Stomach (tissue), 9 donors: Measurements from ENCODE around the gene CALN1. TPM values are rescaled to one million over a fixed set of nuclear protein-coding genes. Genes with fewer than 3 reads are reported as not detected.

Experiments used
- DNase-seq, 2 donors: peaks; one replicate each; pipeline versions ENCODE4 v3.0.0 to v3.0.0-alpha.2; 2013 to 2019
- H3K27ac ChIP-seq, 5 donors: fragments of 200-600 bp in 4 of 5; sonication (generic) in 4 of 5; one replicate each; pipeline ENCODE4 v1.5.1; 2013 to 2019; ENCODE audit warnings: mild to moderate bottlenecking in 1 of 5, moderate library complexity in 1 of 5
- H3K27me3 ChIP-seq, 3 donors: fragments of 200-600 bp; sonication (generic); one replicate each; pipeline ENCODE4 v1.5.1; 2017 to 2019; ENCODE audit warnings: mixed run types in 1 of 3
- H3K36me3 ChIP-seq, 4 donors: fragments of 200-600 bp; sonication (generic); 1 replicate in 3 of 4; 2 replicates in 1 of 4; pipeline ENCODE4 v1.5.1; 2016 to 2019
- H3K4me1 ChIP-seq, 4 donors: fragments of 200-600 bp; sonication (generic); one replicate each; pipeline ENCODE4 v1.5.1; 2016 to 2019
- H3K4me3 ChIP-seq, 4 donors: fragments of 200-600 bp; sonication (generic) in 3 of 4; one replicate each; pipeline ENCODE4 v1.5.1; 2016 to 2019; ENCODE audit warnings: mild to moderate bottlenecking in 1 of 4
- H3K9me3 ChIP-seq, 4 donors: fragments of 200-600 bp; sonication (generic); one replicate each; pipeline ENCODE4 v1.5.1; 2016 to 2019
- EP300 ChIP-seq: sonication (generic); formaldehyde crosslinking; IDR thresholded peaks from one replicate; pipeline ENCODE4 v1.6.1; 2017; ENCODE audit warnings: antibody characterized with exemption
- POLR2A ChIP-seq, 4 donors: fragments of 450-650 bp; IDR thresholded peaks; one replicate each; pipeline ENCODE4 v1.6.1; 2016; ENCODE audit warnings: antibody characterized with exemption in 4 of 4, control low read depth in 2 of 4, mild to moderate bottlenecking in 1 of 4, moderate library complexity in 1 of 4
- POLR2AphosphoS5 ChIP-seq, 3 donors: sonication (generic); formaldehyde crosslinking; IDR thresholded peaks; one replicate each; pipeline ENCODE4 v1.6.1; 2016; ENCODE audit warnings: antibody characterized with exemption in 3 of 3
- WGBS, 5 donors: extraction: QIAGEN DNeasy Blood & Tissue Kit in 3 of 5; methylation state at CpG; one replicate each; pipeline versions ENCODE4 v1.1.5 to v1.1.7; 2013 to 2018; 5-methylcytosine and 5-hydroxymethylcytosine counted together
- intact Hi-C: fragments of 100-400 bp; cut with DNase I; formaldehyde crosslinking; loops from one replicate; pipeline ENCODE4 v1.15.1; 2023; ENCODE audit warnings: low total_unique reads
- polyA plus RNA-seq, 3 donors: library from polyadenylated mRNA; stranded (reverse); fragments of 200-250 nt; gene quantifications; one replicate each; pipeline ENCODE4 v1.2.3, GENCODE V29; 2013
- total RNA-seq, 5 donors: library from RNA; depleted of rRNA; stranded (reverse); fragments of >200 nt; gene quantifications; one replicate each; pipeline versions ENCODE4 v1.1.0 to v1.2.3, GENCODE V29; 2014 to 2016
- TF ChIP-seq, protein P1 (sequence below), 7 experiments: fragments of 450-650 bp in 4 of 7; fragments of 200-600 bp in 3 of 7; sonication (generic) in 3 of 7; IDR thresholded peaks; one replicate each; pipeline ENCODE4 v1.5.1; 2016 to 2019; ENCODE audit warnings: antibody characterized with exemption in 7 of 7, control low read depth in 2 of 7, mild to moderate bottlenecking in 1 of 7
- donor health status: healthy with polysubstance abuse.
- donor health status: Bipolar disorder and iron deficiency.
- donor health status: healthy.

Gene CALN1
- total and polyA plus RNA-seq, 8 donors: under 0.01 to 51.9 (median 0.37) TPM; not detected in 5

DNA sequence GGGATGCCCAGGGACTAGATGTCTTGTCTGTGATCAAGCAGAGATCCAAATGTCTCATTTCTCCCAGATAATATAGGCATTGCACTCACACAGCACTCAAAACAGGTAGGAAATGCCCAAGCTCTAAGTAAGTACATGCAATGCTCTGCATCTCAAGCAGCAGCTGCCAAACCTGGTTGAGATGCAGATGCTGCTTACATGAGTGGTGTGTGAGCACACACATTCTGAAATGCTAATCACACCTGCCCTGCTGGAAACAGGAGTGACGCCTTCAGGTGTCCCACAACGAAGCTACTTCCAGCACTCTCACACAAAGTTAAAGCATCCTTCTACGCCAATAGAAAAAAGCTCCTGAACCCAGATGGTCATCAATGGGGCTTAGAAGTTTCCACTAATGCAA is 132.9 kb downstream of the CALN1 start:
- Histone ChIP-seq H3K4me3 (no peak overlapping the region), H3K9me3 (peaks cover 0 to 31% (median 23%) of the 10 kb centered on the region in 4 donors), H3K4me1 (no peaks in the 10 kb centered on the region), H3K27ac (no peak overlapping the region), H3K36me3 (no peaks in the 10 kb centered on the region), H3K27me3 (no peaks in the 10 kb centered on the region)
- TF ChIP-seq EP300: no peak
- intact Hi-C loops: no loop called here
- no peak for DNase-seq
- WGBS, 5 donors: 63 to 73% (median 68%) methylated on average over 3 of the region's 3 CpGs

DNA sequence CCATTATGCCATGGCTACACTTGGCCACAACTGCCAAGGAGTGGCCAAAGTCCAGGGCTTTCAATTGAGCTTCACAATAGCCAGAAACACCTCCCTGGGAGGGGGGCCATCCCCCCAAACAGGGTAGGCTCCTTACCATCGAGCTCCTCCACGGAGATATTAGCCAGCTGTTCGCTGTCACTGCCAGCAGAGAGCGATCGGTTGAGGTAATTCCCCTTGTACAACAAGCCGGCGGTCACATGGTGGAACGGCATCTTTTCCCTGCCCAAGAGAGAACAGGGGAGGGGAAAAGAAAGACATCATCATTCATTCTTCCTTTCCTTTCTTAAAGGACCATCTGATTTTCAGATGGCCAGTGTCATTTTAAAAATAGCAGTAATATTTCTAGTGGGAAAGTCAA is 133.6 kb downstream of the CALN1 start:
- no peak for DNase-seq
- Histone ChIP-seq H3K4me1 (no peaks in the 10 kb centered on the region), H3K9me3 (peaks cover 0 to 24% (median 21%) of the 10 kb centered on the region in 4 donors), H3K36me3 (no peaks in the 10 kb centered on the region), H3K27ac (no peak overlapping the region), H3K4me3 (no peak overlapping the region), H3K27me3 (no peaks in the 10 kb centered on the region)
- intact Hi-C loops: no loop called here
- TF ChIP-seq EP300 (no peak), POLR2AphosphoS5 (IDR thresholded peaks at IDR 0.05) (no peak), POLR2A (IDR thresholded peaks at IDR 0.05) (no peak)
- TF ChIP-seq, protein P1, sequence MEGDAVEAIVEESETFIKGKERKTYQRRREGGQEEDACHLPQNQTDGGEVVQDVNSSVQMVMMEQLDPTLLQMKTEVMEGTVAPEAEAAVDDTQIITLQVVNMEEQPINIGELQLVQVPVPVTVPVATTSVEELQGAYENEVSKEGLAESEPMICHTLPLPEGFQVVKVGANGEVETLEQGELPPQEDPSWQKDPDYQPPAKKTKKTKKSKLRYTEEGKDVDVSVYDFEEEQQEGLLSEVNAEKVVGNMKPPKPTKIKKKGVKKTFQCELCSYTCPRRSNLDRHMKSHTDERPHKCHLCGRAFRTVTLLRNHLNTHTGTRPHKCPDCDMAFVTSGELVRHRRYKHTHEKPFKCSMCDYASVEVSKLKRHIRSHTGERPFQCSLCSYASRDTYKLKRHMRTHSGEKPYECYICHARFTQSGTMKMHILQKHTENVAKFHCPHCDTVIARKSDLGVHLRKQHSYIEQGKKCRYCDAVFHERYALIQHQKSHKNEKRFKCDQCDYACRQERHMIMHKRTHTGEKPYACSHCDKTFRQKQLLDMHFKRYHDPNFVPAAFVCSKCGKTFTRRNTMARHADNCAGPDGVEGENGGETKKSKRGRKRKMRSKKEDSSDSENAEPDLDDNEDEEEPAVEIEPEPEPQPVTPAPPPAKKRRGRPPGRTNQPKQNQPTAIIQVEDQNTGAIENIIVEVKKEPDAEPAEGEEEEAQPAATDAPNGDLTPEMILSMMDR (IDR thresholded peaks at IDR 0.05): no peak
- 56 to 74% (median 69%) methylated on average over 3 to 8 of the region's 8 CpGs for WGBS, 5 donors

GRCh38 chr7:72275382-72276070 is 136.6 kb downstream of the CALN1 start:
- intact Hi-C loops: no loop called here
- WGBS, 5 donors: 76 to 89% (median 83%) methylated on average over 7 of the region's 7 CpGs
- Histone ChIP-seq H3K36me3 (no peaks in the 10 kb centered on the region), H3K27ac (no peak overlapping the region), H3K4me1 (no peaks in the 10 kb centered on the region), H3K9me3 (peaks cover 0 to 28% (median 23%) of the 10 kb centered on the region in 4 donors), H3K27me3 (no peaks in the 10 kb centered on the region), H3K4me3 (no peak overlapping the region)
- TF ChIP-seq POLR2AphosphoS5 (IDR thresholded peaks at IDR 0.05) (no peak), EP300 (no peak), POLR2A (IDR thresholded peaks at IDR 0.05) (no peak)
- TF ChIP-seq, protein P1 (IDR thresholded peaks at IDR 0.05): no peak
- DNase-seq: no peak

- Histone ChIP-seq H3K36me3 (no peaks in the 10 kb centered on the region), H3K4me1 (no peaks in the 10 kb centered on the region), H3K27ac (no peak overlapping the region), H3K27me3 (no peaks in the 10 kb centered on the region), H3K9me3 (peaks cover 0 to 35% (median 24%) of the 10 kb centered on the region in 4 donors), H3K4me3 (no peak overlapping the region)
- no peak for DNase-seq
- WGBS, 5 donors: 88 to 96% (median 94%) methylated on average over 6 of the region's 6 CpGs
- no peak for TF ChIP-seq POLR2A (IDR thresholded peaks at IDR 0.05)
- no peak for TF ChIP-seq POLR2AphosphoS5 (IDR thresholded peaks at IDR 0.05)
- no peak for TF ChIP-seq EP300
- TF ChIP-seq, protein P1 (IDR thresholded peaks at IDR 0.05): no peak
- intact Hi-C loops: no loop called here
Observed at GRCh38 chr7:72272479-72272878, 139.7 kb downstream of the CALN1 start.

DNA sequence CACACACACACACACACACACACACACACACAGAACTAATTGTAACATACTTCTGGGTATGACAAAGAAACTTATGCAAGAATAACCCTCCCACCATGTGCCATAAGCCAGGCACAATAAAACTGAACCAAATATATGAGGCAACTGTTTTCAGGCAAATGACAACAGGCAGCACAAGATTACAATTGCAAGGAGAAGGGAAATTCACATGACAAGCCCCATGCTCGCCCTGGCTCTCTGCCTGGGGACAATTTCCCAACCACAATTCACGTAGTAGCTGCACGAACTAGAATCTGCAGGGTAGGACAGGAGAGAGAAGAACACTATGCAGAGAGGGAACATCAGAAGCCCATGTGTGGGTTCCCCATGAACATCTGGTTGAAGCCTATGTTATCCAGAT is 143.3 kb downstream of the CALN1 start:
- no peak for DNase-seq
- Histone ChIP-seq H3K36me3 (no peaks in the 10 kb centered on the region), H3K27ac (no peak overlapping the region), H3K27me3 (no peaks in the 10 kb centered on the region), H3K4me3 (no peak overlapping the region), H3K4me1 (no peaks in the 10 kb centered on the region), H3K9me3 (peaks cover 0 to 15% (median 4%) of the 10 kb centered on the region in 4 donors)
- WGBS, 5 donors: 56 to 86% (median 67%) methylated on average over 3 of the region's 3 CpGs
- intact Hi-C loops: no loop called here
- TF ChIP-seq POLR2AphosphoS5 (IDR thresholded peaks at IDR 0.05): no peak
